GM11168 (cell line): ENCODE results near the gene ACYP1.

Experiments used
- in situ Hi-C: fragments of 300-500 bp; cut with MboI; formaldehyde crosslinking; loops from one replicate; pipeline ENCODE4 v1.12.0; 2022; ENCODE audit warnings: low sequenced_read_pairs; ENCODE audit not compliant: unreplicated experiment

The ACYP1 gene

DNA sequence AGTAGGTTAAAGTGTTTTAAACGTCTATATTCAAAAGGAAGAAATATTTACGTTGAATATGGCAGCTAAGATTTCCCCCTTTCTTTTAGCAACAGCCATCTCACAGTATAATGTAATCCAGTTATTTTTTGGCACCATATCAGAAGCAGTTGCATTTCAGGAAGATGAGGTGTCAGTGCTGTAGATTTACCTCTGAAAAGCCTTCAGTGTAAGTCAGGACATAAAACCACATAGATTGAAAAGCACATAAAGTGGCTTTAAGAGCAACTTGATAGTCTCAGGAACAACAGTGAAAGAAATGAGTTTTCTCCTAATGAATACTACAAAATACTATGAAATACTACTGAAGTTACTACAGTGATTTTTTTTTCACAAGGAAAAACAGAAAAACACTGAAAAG lies 19.5 kb downstream of the ACYP1 start:
- in situ Hi-C loops: no loop called here

DNA sequence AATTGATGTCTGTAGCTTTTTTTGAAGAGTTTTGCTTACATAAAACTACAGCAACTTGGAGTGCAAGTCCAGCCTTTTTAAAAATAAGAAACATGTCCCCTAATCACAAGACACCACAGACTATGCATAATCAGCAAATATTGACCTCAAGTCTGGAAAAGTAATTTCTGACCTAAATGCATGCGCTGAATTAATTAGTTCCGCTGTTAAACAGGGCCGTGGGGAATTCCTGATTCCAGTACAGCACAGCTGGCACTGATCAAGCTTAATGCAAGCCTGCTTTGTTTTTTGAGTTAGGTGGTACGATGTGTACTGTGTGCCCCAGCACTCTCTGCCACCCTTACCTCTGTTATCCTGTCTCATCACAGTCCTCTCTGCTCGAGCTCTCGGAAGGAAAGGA lies 21.8 kb downstream of the ACYP1 start:
- in situ Hi-C loops: no loop called here

DNA sequence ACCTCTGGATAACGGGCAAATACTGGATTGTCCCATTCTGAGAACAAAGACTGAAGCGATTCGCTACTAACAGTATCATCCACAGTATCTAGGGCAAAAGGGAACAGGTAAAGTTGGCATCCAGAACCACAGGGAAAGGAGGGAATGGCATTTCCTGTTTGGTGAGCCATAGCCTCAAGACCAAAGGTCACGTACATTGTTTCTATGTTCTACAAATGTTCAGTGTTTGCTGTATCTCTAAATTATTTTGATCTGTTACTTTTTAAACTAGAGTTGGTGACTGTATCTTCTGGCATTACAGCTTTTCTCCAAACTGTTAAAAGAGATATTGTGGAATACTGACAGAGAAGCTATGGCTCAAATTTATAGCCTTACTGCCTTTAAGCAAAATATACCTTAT lies 22.2 kb downstream of the ACYP1 start:
- in situ Hi-C loops: no loop called here

GRCh38 chr14:75040959-75041358 lies 22.9 kb downstream of the ACYP1 start:
- in situ Hi-C loops: no loop called here

DNA sequence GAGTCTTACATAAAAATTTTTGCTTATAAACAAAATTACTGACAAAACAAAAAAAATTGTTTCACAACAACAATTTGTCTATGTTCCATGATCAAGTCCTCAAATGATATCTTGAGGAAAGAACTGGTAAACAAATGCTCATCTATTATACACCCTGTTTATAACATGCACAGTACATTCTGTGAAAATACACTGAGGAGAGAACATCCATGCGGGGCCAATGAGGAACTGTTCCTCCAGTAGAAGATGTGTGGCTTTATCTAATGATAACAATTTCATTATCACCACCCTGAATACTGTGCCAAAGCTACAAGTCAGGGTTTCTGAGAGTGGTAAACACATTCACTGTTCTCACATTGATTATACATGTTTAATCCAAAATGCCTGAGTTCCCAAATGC lies 23.3 kb downstream of the ACYP1 start:
- in situ Hi-C loops: no loop called here

DNA sequence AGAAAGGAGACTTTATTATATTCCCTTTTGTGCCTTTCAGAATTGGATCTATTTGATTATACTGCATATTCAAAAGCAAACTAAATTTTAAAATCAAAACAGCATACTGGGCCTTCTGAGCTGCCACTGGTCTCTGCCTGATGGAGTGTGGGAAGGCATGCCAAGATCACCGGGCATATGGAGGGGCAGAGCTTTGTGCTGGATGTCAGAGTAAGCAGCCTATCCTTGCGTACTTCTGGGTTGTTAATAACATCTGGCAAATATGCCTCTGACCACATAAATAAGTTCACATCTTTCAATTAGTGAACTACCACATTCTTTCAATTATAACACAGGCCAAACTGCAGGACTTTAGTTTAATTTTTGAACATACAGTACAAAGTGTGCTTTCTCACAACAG lies 30.9 kb downstream of the ACYP1 start:
- in situ Hi-C loops: no loop called here

- in situ Hi-C loops: no loop called here
Observed at GRCh38 chr14:75030147-75030546, 33.7 kb downstream of the ACYP1 start.

- in situ Hi-C loops: no loop called here
Observed at GRCh38 chr14:75025876-75026275, 37.9 kb downstream of the ACYP1 start.

DNA sequence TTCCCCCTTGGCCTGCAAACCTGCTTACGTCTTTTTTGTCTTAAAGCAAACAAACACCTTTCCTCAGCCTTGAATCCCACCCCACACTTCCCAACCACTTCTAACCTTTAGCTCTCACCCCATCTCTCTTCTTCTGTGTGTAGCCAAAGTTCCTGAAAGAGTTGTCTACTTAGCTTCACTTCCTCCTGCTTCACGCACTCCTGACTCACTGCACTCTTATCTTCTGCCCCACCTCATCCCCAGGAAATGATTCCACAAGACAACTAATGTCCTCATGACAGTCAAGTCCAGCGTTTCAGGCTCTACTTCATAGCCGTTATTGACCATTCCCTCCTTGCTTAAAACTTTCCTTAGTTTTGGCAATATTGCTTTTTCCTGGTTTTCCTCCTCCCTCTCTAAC lies 38.7 kb downstream of the ACYP1 start:
- in situ Hi-C loops: no loop called here

DNA sequence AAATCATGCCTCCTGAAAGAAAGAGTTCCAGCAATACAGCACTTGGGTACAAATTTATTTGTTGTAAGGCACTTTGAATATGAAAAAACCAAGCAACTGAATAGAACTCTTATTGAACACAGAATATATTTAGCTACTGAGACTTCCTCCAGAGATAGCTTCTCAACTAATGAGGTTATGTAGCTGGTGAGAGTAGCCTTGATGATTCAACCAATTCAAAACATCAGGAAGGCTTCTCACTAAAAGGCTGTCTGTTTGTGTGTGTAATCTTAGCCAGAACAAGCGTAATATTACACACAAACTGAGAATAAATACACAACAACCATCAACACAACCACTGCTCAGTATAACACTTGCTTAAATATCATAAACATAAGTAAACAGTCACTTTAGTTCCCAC lies 40.7 kb downstream of the ACYP1 start:
- in situ Hi-C loops: no loop called here

GRCh38 chr14:75022655-75023054 lies 41.2 kb downstream of the ACYP1 start:
- in situ Hi-C loops: no loop called here

GRCh38 chr14:75018694-75019093 lies 45.1 kb downstream of the ACYP1 start:
- in situ Hi-C loops: no loop called here

DNA sequence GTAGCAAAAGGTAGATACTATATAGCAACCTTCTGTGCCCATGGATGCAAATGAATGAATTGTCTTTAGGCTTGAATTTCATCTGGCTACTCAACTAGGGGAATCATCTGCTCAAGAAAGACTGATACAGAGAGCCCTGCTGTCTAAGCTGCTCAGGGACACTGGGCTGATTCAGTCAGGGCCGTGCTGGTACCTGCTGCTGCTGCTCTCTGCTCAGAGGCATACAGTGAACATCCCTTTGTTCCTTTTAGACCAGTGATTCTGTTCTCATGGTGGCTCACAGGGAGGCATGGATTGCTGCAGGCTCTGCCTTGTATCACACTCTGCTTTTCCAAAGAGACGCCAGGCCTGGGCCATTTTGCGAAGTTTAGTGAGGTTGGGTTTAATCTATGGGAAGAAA lies 47.0 kb downstream of the ACYP1 start:
- in situ Hi-C loops: no loop called here

DNA sequence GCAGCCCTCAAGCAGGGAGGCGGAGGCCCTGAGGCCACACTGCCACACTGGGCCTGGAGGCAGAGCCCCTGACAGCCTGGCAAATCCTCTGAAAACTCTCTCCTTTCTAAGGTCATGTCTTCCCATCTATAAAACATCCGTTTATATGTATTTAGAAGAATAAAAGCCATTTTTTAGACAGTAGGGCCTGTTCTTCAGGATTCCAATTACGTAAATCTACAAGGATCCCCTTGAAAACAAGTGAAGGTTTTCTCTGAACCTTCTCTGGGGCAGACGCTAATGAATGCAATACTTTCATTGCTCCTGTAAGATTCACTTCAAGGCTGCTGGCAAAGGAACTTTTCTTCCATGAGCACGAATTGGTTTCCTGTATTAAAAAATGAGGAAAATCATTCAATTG lies 48.3 kb downstream of the ACYP1 start:
- in situ Hi-C loops: no loop called here

DNA sequence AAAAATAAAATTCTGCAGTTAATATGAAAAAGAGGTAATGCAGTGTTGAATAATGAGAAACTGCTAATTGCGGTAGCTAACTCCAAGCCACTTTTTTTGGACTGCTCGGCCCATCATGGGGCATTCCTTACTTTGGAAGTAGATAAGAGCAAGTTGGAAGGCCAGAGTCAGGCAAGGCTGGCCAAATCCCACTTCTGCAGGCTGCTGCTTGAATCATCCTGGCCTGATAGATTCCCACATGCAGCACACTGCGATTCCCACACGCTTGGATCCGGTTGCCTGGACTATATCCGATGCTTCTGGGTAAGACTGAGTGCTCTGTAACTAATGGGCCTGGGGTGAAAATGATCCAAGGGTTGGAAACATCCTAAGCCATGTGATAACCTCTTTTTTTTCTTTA lies 50.5 kb downstream of the ACYP1 start:
- in situ Hi-C loops: no loop called here

DNA sequence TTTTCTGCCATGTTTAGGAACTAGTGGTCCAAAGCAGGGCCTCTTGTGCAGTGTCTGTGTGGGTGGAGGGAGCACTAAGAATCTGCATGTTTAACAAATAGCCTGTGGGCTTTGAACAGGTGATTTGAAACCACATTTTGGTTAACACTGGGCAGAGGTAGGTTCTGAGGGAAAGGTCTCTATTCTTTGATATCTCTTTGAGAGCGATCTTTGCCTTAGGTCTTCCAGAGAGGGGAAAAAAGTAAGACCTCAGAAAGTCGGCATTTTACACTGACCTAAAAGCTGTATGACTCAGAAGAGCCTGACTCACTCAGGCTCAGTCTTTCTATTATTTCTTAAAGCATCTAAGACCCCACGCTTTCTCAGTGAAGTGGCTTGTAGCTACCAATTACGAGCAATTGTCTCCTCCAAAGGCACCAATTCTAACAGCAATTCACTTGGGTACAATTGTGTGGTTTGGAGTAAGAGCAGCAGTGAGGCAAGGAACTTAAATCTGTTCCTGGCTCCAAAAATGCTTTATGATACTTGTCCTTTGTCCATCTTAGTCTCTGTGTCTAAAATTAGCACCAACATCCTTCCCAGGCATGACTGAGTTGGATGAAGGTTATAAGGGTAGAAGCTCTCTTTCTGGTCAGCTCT lies 52.3 kb downstream of the ACYP1 start:
- in situ Hi-C loops: no loop called here

GRCh38 chr14:75010472-75011093 lies 53.2 kb downstream of the ACYP1 start:
- in situ Hi-C loops: no loop called here

DNA sequence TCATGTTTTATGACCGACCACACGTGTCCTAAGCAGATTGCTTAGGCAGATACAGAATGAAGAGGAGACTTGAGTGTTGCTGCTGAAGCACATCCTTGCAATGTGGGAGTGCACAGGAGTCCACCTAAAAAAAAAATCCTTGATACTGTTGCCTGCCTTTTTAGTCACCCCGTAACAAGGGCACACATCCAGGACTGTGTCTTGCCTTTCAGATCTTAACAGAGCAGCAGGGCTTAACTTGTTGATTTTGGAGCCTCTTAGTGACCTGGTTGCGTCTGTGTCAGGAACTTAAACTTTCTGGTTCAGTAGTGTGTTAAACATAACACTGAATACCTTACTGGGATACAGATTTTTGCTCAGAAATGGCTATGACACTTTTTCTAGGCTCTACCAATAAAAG lies 54.6 kb downstream of the ACYP1 start:
- in situ Hi-C loops: no loop called here

- in situ Hi-C loops: no loop called here
Observed at GRCh38 chr14:75005357-75005756, 58.5 kb downstream of the ACYP1 start.

GRCh38 chr14:75003250-75004027 lies 60.4 kb downstream of the ACYP1 start:
- in situ Hi-C loops: no loop called here
